Spleen (tissue), 11 donors: ENCODE results near the gene MOGAT3. TPM values are rescaled to one million over a fixed set of nuclear protein-coding genes. Genes with fewer than 3 reads are reported as not detected.

ENCODE experiments used
- DNase-seq: peaks from one replicate; pipeline ENCODE4 v3.0.0-alpha.2; 2020
- H3K27ac ChIP-seq, 8 donors: fragments of 200-600 bp; sonication (generic) in 7 of 8; 1 replicate in 4 of 8; 2 replicates in 4 of 8; pipeline versions ENCODE4 v1.5.0 to v1.8.0; 2016 to 2021; ENCODE audit warnings: inconsistent platforms in 4 of 8, mild to moderate bottlenecking in 4 of 8, moderate library complexity in 1 of 8
- H3K27me3 ChIP-seq, 7 donors: fragments of 200-600 bp; sonication (generic) in 6 of 7; replicated peaks in 1 of 7; 1 replicate in 4 of 7; 2 replicates in 3 of 7; pipeline versions ENCODE4 v1.5.0 to v1.8.0; 2016 to 2021; ENCODE audit warnings: inconsistent platforms in 3 of 7, mild to moderate bottlenecking in 1 of 7
- H3K36me3 ChIP-seq, 6 donors: fragments of 200-600 bp; sonication (generic) in 5 of 6; 1 replicate in 4 of 6; 2 replicates in 2 of 6; pipeline versions ENCODE4 v1.5.0 to v1.8.0; 2016 to 2021; ENCODE audit warnings: inconsistent platforms in 2 of 6
- H3K4me1 ChIP-seq, 6 donors: fragments of 200-600 bp; sonication (generic) in 5 of 6; 1 replicate in 3 of 6; 2 replicates in 3 of 6; pipeline versions ENCODE4 v1.5.0 to v1.8.0; 2016 to 2021; ENCODE audit warnings: inconsistent platforms in 3 of 6
- H3K4me3 ChIP-seq, 8 donors: fragments of 200-600 bp; sonication (generic) in 7 of 8; 1 replicate in 4 of 8; 2 replicates in 4 of 8; pipeline versions ENCODE4 v1.5.0 to v1.8.0; 2016 to 2021; ENCODE audit warnings: inconsistent platforms in 4 of 8, mild to moderate bottlenecking in 4 of 8, moderate library complexity in 2 of 8
- H3K9me3 ChIP-seq, 8 donors: fragments of 200-600 bp; sonication (generic) in 7 of 8; 1 replicate in 4 of 8; 2 replicates in 4 of 8; pipeline versions ENCODE4 v1.5.0 to v1.8.0; 2016 to 2021; ENCODE audit warnings: inconsistent platforms in 4 of 8
- POLR2A ChIP-seq, 3 donors: fragments of 450-650 bp; IDR thresholded peaks; one replicate each; pipeline ENCODE4 v1.5.1; 2017; ENCODE audit warnings: antibody characterized with exemption in 3 of 3, mild to moderate bottlenecking in 1 of 3
- POLR2AphosphoS5 ChIP-seq, 3 donors: sonication (generic); formaldehyde crosslinking; IDR thresholded peaks; one replicate each; pipeline ENCODE4 v1.5.1; 2017; ENCODE audit warnings: antibody characterized with exemption in 3 of 3
- WGBS, 5 donors: extraction: QIAGEN DNeasy Blood & Tissue Kit in 3 of 5; methylation state at CpG; one replicate each; pipeline versions ENCODE4 v1.1.5 to v1.1.7; 2013 to 2018; 5-methylcytosine and 5-hydroxymethylcytosine counted together
- intact Hi-C: fragments of 100-400 bp; cut with DNase I; formaldehyde crosslinking; loops from one replicate; pipeline ENCODE4 v1.15.0; 2023; ENCODE audit warnings: low total_unique reads
- polyA plus RNA-seq, 3 donors: library from polyadenylated mRNA; stranded (reverse); fragments of 200-250 nt; gene quantifications; one replicate each; pipeline ENCODE4 v1.2.1, GENCODE V29; 2013
- total RNA-seq, 7 donors: library from RNA; depleted of rRNA in 3 of 7; stranded (reverse); fragments of >200 nt in 3 of 7; fragmentation: NEBNext Ultra II Directional in 4 of 7; extraction: Animal tissue kit (Norgen Biotek cat#: 25700) in 4 of 7; gene quantifications; one replicate each; pipeline versions ENCODE4 v1.1.0 to v1.2.1, GENCODE V29; 2016 to 2021
- TF ChIP-seq, protein P1 (sequence below), 11 experiments: fragments of 200-600 bp in 7 of 11; fragments of 450-650 bp in 4 of 11; sonication (generic) in 4 of 11; IDR thresholded peaks in 8 of 11; conservative IDR thresholded peaks in 3 of 11; 1 replicate in 7 of 11; 2 replicates in 4 of 11; pipeline versions ENCODE4 v1.4.0 to v1.8.0; 2016 to 2021; ENCODE audit warnings: antibody characterized with exemption in 11 of 11, inconsistent platforms in 4 of 11, mild to moderate bottlenecking in 1 of 11
- donor health status: healthy with polysubstance abuse.
- donor health status: DM: no; HTN: no; CAD: no; lungs with moderate emphysema.
- donor health status: DM: no; HTN: no; CAD: no.
- donor health status: Bipolar disorder and iron deficiency.
- donor health status: healthy.
- donor health status: DM: no; HTN: no; CAD: no.
- donor health status: DM: yes; HTN: yes; CAD: no.

The MOGAT3 gene
- total and polyA plus RNA-seq, 10 donors = not detected

- TF ChIP-seq POLR2AphosphoS5 (IDR thresholded peaks at IDR 0.05) (peak; percentile 96 to 98 (median 98)), POLR2A (IDR thresholded peaks at IDR 0.05) (peak; percentile 58 to 77 (median 65))
- TF ChIP-seq, protein P1, sequence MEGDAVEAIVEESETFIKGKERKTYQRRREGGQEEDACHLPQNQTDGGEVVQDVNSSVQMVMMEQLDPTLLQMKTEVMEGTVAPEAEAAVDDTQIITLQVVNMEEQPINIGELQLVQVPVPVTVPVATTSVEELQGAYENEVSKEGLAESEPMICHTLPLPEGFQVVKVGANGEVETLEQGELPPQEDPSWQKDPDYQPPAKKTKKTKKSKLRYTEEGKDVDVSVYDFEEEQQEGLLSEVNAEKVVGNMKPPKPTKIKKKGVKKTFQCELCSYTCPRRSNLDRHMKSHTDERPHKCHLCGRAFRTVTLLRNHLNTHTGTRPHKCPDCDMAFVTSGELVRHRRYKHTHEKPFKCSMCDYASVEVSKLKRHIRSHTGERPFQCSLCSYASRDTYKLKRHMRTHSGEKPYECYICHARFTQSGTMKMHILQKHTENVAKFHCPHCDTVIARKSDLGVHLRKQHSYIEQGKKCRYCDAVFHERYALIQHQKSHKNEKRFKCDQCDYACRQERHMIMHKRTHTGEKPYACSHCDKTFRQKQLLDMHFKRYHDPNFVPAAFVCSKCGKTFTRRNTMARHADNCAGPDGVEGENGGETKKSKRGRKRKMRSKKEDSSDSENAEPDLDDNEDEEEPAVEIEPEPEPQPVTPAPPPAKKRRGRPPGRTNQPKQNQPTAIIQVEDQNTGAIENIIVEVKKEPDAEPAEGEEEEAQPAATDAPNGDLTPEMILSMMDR (IDR thresholded peaks at IDR 0.05 in 8 of 11, conservative IDR thresholded peaks at IDR 0.05 in 3 of 11) = peak; percentile 90 to 98 (median 96)
- WGBS, 5 donors = 0 to 1% (median 1%) methylated on average over 17 to 45 of the region's 45 CpGs
- intact Hi-C loops = no loop called here
- peak within 1 kb of the TSS; percentile 70 to 98 (median 81) for H3K4me3 ChIP-seq
- peaks cover 0 to 64% (median 20%) of the 10 kb centered on the region in 6 donors for H3K36me3 ChIP-seq
- peaks cover 24 to 89% (median 63%) of the 10 kb centered on the region in 6 donors for H3K4me1 ChIP-seq
- H3K27ac ChIP-seq = peak within 1 kb of the TSS; percentile 91 to 99 (median 98)
- H3K27me3 ChIP-seq = no peaks in the 10 kb centered on the region
- no peaks in the 10 kb centered on the region for H3K9me3 ChIP-seq
- peak; percentile 99 for DNase-seq
These were observed 43.7 kb upstream of the MOGAT3 start, which contains the start of gene FIS1 for GRCh38 chr7:101244375-101245146. Gene FIS1 (minus strand): TSS chr7:101245081. CDS start chr7:101245004, 77 bp downstream.

DNA sequence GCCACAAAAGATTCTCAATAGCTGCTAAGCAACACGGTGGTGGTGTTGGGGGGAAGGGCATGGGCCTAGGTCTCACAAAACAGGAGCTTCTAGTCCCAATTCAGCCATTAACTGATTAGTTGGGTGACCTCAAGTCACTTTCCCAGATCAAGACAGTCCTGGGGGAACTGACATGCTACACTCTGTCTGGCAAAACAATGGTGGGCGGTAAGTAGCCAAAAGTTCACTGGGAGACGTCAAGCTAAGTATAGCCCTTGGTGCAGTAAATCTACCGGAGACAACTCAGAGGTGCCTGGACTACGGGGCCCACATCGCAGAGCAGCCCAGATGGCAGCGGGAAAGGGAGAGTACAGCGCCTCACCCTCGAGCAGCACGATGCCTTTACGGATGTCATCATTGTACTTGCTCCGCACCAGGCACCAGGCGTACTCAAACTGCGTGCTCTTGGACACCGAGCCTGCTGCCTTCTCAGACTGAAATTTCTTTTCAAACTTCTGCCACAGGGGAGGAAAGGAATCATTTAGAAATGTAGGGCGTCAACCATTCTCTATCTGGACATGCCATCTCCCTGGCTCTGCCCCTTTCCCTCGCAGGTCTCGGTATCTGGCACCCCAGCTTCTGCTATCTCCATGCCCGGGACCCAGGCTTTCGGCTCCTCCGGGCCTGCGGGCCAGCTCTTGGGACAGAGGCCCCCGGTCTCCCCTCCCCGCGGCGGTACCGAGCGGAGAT lies 43.0 kb upstream of the MOGAT3 start:
- H3K9me3 ChIP-seq = no peaks in the 10 kb centered on the region
- no peaks in the 10 kb centered on the region for H3K27me3 ChIP-seq
- TF ChIP-seq, protein P1 (IDR thresholded peaks at IDR 0.05 in 8 of 11, conservative IDR thresholded peaks at IDR 0.05 in 3 of 11) = no peak
- TF ChIP-seq POLR2AphosphoS5 (IDR thresholded peaks at IDR 0.05) (no peak), POLR2A (IDR thresholded peaks at IDR 0.05) (no peak)
- intact Hi-C loops = no loop called here
- no peak for DNase-seq
- peaks cover 0 to 64% (median 21%) of the 10 kb centered on the region in 6 donors for H3K36me3 ChIP-seq
- H3K27ac ChIP-seq = peak overlapping the region; percentile 91 to 99 (median 98)
- peak overlapping the region; percentile 70 to 98 (median 81) for H3K4me3 ChIP-seq
- H3K4me1 ChIP-seq = peaks cover 25 to 89% (median 66%) of the 10 kb centered on the region in 6 donors
- 19 to 31% (median 20%) methylated on average over 14 to 28 of the region's 28 CpGs for WGBS, 5 donors

DNA sequence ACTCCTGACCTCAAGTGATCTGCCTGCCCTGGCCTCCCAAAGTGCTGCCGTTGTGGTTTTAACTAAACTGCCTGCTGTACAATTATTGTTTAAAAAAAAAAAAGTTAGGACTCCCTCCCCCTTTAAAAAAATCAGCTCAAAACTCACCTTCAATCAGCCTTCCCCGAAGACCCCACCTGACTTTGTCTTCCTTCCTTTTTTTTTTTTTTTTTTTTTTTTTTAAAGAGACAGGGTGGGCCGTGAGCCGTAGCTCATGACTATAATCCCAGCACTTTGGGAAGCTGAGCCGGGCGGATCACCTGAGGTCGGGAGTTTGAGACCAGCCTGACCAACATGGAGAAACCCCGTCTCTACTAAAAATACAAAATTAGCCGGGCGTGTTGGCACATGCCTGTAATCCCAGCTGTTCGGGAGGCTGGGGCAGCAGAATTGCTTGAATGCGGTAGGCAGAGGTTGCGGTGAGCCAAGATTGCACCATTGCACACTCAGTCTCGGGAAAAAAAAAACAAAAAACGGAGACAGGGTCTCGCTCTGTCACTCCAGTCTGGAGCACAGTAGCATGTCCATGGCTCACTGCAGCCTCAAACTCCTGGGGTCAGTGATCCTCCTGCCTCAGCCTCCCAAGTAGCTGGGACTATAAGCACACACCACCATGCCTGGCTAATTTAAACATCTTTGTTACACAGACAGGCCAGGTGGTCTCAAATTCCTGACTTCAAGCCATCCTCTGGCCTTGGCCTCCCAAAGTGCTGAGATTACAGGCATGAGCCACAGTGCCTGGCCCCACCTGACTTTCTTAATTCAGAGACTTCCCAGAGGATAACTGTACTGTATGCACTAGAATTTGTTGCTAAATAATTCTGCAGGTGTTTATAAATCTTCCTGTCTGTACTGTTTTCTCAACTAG lies 40.9 kb upstream of the MOGAT3 start:
- Histone ChIP-seq H3K27me3 (no peaks in the 10 kb centered on the region), H3K27ac (peak overlapping the region in 6 of 8 donors; percentile 69 to 99 (median 93)), H3K4me3 (peak overlapping the region in 2 of 8 donors; percentile 23 to 43), H3K9me3 (no peaks in the 10 kb centered on the region), H3K36me3 (peaks cover 0 to 64% (median 32%) of the 10 kb centered on the region in 6 donors), H3K4me1 (peaks cover 29 to 95% (median 79%) of the 10 kb centered on the region in 6 donors)
- no peak for TF ChIP-seq POLR2A (IDR thresholded peaks at IDR 0.05)
- TF ChIP-seq, protein P1 (IDR thresholded peaks at IDR 0.05 in 8 of 11, conservative IDR thresholded peaks at IDR 0.05 in 3 of 11) = no peak
- TF ChIP-seq POLR2AphosphoS5 (IDR thresholded peaks at IDR 0.05) = no peak
- no peak for DNase-seq
- intact Hi-C loops = no loop called here
- WGBS, 5 donors = 43 to 63% (median 47%) methylated on average over 16 of the region's 16 CpGs
